NB4 (cell line): ENCODE results near the gene SEMA3G.

Source experiments
- DNase-seq: peaks from one replicate; pipeline ENCODE4 v3.0.0; 2010; ENCODE audit warnings: low read depth
- H3K4me3 ChIP-seq: one replicate; pipeline ENCODE4 v1.5.1; 2011; ENCODE audit warnings: mild to moderate bottlenecking, low read depth, low read length, moderate library complexity
- MYC ChIP-seq: IDR thresholded peaks from 2 replicates; pipeline ENCODE4 v1.6.1; 2011; ENCODE audit warnings: low read depth, low read length
- POLR2A ChIP-seq: IDR thresholded peaks from 2 replicates; pipeline ENCODE4 v1.6.1; 2011; ENCODE audit warnings: mild to moderate bottlenecking; ENCODE audit not compliant: insufficient read length; ENCODE audit errors: extremely low read depth
- TF ChIP-seq, protein P1 (sequence below): IDR thresholded peaks from 2 replicates; pipeline ENCODE4 v1.6.1; 2011; ENCODE audit warnings: low read depth, low read length
- TF ChIP-seq, protein P2 (sequence below): IDR thresholded peaks from one replicate; pipeline ENCODE4 v1.5.1; 2012; ENCODE audit warnings: low read depth, low read length

SEMA3G gene

GRCh38 chr3:52461874-52462273, 17.0 kb upstream of the SEMA3G start:
- TF ChIP-seq POLR2A = no peak
- TF ChIP-seq MYC = no peak
- TF ChIP-seq, protein P1, sequence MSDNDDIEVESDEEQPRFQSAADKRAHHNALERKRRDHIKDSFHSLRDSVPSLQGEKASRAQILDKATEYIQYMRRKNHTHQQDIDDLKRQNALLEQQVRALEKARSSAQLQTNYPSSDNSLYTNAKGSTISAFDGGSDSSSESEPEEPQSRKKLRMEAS = no peak
- TF ChIP-seq, protein P2, sequence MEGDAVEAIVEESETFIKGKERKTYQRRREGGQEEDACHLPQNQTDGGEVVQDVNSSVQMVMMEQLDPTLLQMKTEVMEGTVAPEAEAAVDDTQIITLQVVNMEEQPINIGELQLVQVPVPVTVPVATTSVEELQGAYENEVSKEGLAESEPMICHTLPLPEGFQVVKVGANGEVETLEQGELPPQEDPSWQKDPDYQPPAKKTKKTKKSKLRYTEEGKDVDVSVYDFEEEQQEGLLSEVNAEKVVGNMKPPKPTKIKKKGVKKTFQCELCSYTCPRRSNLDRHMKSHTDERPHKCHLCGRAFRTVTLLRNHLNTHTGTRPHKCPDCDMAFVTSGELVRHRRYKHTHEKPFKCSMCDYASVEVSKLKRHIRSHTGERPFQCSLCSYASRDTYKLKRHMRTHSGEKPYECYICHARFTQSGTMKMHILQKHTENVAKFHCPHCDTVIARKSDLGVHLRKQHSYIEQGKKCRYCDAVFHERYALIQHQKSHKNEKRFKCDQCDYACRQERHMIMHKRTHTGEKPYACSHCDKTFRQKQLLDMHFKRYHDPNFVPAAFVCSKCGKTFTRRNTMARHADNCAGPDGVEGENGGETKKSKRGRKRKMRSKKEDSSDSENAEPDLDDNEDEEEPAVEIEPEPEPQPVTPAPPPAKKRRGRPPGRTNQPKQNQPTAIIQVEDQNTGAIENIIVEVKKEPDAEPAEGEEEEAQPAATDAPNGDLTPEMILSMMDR = no peak
- DNase-seq = no peak
- no peak overlapping the region for H3K4me3 ChIP-seq

DNA sequence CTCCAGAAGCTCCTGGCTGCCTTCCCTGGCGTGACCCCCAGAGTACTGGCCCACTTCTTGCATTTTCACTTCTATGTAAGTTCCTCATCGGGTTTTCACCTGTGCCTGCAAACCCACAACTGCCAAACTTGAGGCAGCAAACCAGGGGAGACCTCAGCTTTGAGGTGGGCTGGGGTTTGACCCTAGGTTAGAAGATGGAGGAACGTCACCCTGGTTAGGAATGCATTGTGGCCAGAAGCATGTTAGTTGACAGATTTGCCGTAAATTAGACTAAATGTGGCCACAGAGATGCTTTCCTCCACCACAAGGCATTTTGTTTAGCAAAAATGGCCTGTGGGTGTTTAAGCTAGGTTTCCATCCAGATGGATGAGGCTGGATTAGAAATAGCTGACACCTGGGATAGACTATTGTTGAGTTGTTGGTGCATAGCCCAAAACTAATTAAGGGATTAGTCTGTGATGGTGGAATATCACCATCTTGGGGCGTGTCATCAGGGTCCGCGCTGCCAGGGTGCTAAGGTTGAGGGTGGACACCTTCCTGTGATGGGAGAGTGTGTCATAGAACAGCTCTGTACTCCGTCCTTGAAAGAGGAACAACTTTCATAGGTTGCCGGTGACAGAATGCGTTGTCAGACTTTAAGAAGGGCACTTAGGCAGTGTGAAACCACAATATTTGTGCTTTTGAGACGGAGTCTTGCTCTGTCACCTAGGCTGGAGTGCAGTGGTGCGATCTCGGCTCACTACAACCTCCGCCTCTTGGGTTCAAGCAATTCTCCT, 14.1 kb upstream of the SEMA3G start:
- H3K4me3 ChIP-seq = no peak overlapping the region
- TF ChIP-seq, protein P1 = no peak
- TF ChIP-seq, protein P2 = no peak
- TF ChIP-seq MYC (no peak), POLR2A (no peak)
- no peak for DNase-seq

GRCh38 chr3:52458031-52458760, 13.3 kb upstream of the SEMA3G start:
- no peak overlapping the region for H3K4me3 ChIP-seq
- no peak for DNase-seq
- TF ChIP-seq POLR2A (no peak), MYC (no peak)
- TF ChIP-seq, protein P2 = no peak
- TF ChIP-seq, protein P1 = no peak

DNA sequence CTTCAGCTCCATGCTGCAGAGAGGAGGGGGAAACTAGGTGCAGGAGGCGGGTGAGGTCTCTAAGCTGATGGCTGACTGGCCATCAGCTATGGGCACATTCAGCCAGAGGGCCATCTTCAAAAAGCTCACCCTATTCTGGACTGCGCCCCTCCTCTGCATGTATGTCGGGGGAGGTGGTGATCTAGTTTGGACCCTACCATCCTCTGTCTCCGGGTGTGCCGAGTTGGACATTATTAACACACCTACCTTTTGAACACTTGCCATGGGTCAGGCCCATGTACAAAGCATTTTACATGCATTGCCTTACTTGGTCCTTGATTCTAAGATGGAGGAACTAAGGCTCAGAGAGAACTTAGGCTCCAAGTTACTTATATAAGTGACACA, 11.9 kb upstream of the SEMA3G start:
- peak overlapping the region; percentile 74 for H3K4me3 ChIP-seq
- TF ChIP-seq, protein P1 = no peak
- no peak for TF ChIP-seq POLR2A
- no peak for DNase-seq

- TF ChIP-seq POLR2A = no peak
- TF ChIP-seq, protein P2 = no peak
- TF ChIP-seq, protein P1 = no peak
- TF ChIP-seq MYC = no peak
- peak; percentile 40 for DNase-seq
- H3K4me3 ChIP-seq = peak overlapping the region; percentile 74
These were observed 11.4 kb upstream of the SEMA3G start for GRCh38 chr3:52456169-52456799.

- peak; percentile 86 for DNase-seq
- TF ChIP-seq MYC = peak; percentile 85
- TF ChIP-seq, protein P2 = no peak
- TF ChIP-seq POLR2A = peak; percentile 89
- TF ChIP-seq, protein P1 = peak; percentile 77
- peak within 1 kb of the TSS; percentile 74 for H3K4me3 ChIP-seq
These were observed 10.6 kb upstream of the SEMA3G start, which contains the start of gene NISCH for GRCh38 chr3:52455283-52456168. Gene NISCH (plus strand): TSS chr3:52455604. CDS start chr3:52455642, 38 bp downstream.
